Calu3 (cell line): ENCODE data around the gene SRGAP3. TPM values are rescaled to one million over a fixed set of nuclear protein-coding genes. Genes with fewer than 3 reads are reported as not detected.

Experiments
- BruUV-seq: library from RNA; stranded (reverse); fragments of 400-500 nt; replicated peaks from 2 replicates; lab custom pipeline; 2021; lab: Mats Ljungman, UMichigan
- CTCF ChIA-PET: fragments of 300-600 bp; sonication (Branson Sonifier 250); formaldehyde crosslinking; loops from one replicate; lab custom pipeline; 2022; ENCODE audit warnings: antibody characterized with exemption; lab: Charles Lee
- DNase-seq: peaks from one replicate; pipeline ENCODE4 v3.0.0; 2022
- H3K27ac Mint-ChIP-seq: one replicate; pipeline ENCODE4 v1.8.0; 2022; ENCODE audit warnings: mixed read lengths; ENCODE audit not compliant: unreplicated experiment
- H3K27me3 Mint-ChIP-seq: one replicate; pipeline ENCODE4 v1.8.0; 2022; ENCODE audit warnings: mixed read lengths; ENCODE audit not compliant: unreplicated experiment
- H3K36me3 Mint-ChIP-seq: one replicate; pipeline ENCODE4 v1.8.0; 2022; ENCODE audit warnings: mild to moderate bottlenecking, moderate library complexity, mixed read lengths; ENCODE audit not compliant: insufficient read depth, unreplicated experiment
- H3K4me1 Mint-ChIP-seq: one replicate; pipeline ENCODE4 v1.8.0; 2022; ENCODE audit warnings: mild to moderate bottlenecking, low read depth, mixed read lengths; ENCODE audit not compliant: unreplicated experiment
- H3K4me3 Mint-ChIP-seq: one replicate; pipeline ENCODE4 v1.8.0; 2022; ENCODE audit warnings: mild to moderate bottlenecking, low read depth, moderate library complexity, mixed read lengths; ENCODE audit not compliant: unreplicated experiment
- H3K9me3 Mint-ChIP-seq: one replicate; pipeline ENCODE4 v1.8.0; 2022; ENCODE audit warnings: low read depth, mixed read lengths; ENCODE audit not compliant: unreplicated experiment
- intact Hi-C: fragments of 100-400 bp; cut with micrococcal nuclease; formaldehyde crosslinking; loops from one replicate; pipeline ENCODE4 v1.10.0; 2022; ENCODE audit not compliant: unreplicated experiment
- total RNA-seq: library from RNA; stranded (reverse); gene quantifications from 2 replicates; pipeline ENCODE4 v1.2.3, GENCODE V29; 2022
- TF ChIP-seq, protein P1 (sequence below): fragments of 200-600 bp; IDR thresholded peaks from one replicate; pipeline ENCODE4 v1.8.0; 2022; ENCODE audit warnings: antibody characterized with exemption; ENCODE audit not compliant: unreplicated experiment

The SRGAP3 gene
- total RNA-seq, 1 experiment from 2014 or later = 8.2 TPM

DNA sequence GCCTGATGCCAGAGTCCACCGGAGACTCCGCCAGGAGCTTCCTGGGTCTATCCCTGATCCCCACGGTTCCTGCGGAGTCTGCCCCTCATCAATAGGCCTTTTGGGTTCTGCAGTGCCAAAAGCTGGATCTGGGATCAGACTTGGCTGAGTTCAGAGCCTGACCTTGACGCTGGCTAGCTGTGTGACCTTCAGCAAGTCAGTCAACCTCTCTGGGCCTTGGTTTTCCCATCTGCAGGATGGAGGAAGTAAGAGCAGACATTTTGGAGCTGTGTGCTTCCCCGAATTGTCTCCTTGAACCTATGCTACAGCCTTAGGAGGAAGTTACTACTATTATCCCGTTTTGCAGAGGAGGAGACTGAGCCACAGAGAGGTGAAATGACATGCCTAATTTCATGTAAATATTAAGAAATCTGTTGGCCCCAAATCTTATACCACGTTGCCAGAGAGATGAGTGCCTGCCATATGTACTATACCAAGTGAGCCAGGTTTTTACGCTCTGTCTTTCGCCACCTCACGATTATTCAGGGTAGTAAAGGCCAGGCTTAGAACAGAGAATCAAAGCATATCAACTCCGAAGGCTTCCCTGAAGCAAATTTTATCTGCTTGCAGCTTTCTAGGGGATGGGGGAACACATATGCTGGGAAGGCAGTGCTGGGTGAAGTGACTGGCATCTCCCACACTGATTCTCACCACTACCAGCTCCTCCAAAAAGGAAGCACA lies 112.5 kb downstream of the SRGAP3 start:
- BruUV-seq = no TSS peak
- H3K27me3 Mint-ChIP-seq = no peaks in the 10 kb centered on the region
- intact Hi-C loops = no loop called here
- no peaks in the 10 kb centered on the region for H3K36me3 Mint-ChIP-seq
- DNase-seq = no peak
- no peak overlapping the region for H3K4me3 Mint-ChIP-seq
- TF ChIP-seq, protein P1, sequence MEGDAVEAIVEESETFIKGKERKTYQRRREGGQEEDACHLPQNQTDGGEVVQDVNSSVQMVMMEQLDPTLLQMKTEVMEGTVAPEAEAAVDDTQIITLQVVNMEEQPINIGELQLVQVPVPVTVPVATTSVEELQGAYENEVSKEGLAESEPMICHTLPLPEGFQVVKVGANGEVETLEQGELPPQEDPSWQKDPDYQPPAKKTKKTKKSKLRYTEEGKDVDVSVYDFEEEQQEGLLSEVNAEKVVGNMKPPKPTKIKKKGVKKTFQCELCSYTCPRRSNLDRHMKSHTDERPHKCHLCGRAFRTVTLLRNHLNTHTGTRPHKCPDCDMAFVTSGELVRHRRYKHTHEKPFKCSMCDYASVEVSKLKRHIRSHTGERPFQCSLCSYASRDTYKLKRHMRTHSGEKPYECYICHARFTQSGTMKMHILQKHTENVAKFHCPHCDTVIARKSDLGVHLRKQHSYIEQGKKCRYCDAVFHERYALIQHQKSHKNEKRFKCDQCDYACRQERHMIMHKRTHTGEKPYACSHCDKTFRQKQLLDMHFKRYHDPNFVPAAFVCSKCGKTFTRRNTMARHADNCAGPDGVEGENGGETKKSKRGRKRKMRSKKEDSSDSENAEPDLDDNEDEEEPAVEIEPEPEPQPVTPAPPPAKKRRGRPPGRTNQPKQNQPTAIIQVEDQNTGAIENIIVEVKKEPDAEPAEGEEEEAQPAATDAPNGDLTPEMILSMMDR = no peak
- no peaks in the 10 kb centered on the region for H3K9me3 Mint-ChIP-seq
- no peak overlapping the region for H3K27ac Mint-ChIP-seq
- peaks cover 11% of the 10 kb centered on the region for H3K4me1 Mint-ChIP-seq
- CTCF ChIA-PET = no interaction called here

DNA sequence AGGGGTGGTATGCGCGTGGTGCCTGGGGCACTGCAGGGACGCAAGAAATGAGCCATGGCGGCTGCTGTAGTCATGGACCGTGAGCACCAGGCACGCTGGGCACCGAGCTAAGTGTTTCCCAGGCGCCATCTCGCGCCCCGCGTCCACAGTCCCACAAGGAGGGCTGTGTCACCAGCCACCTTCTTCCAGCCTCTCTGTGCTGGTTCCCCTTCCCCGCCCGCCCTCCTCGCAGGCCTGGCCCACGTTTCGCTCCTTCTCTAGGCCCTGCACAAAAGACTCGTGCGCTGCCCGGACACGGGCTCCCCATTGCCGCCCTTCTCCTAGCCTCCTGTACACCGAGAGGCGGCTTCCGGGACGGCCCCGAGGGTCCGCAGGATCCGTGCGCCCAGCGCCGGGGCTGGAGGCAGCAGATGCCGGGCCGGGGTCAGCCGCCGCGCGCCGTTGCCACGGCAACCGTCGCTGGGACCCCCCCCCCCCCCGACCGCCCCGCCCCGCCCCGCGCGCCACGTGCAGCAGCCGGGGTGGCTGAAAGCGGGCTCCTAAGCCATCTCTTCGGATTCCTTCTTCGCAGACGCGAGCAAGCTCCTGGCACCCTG lies 113.4 kb downstream of the SRGAP3 start:
- Mint-ChIP-seq H3K4me3 (no peak overlapping the region), H3K27me3 (no peaks in the 10 kb centered on the region), H3K9me3 (no peaks in the 10 kb centered on the region), H3K36me3 (no peaks in the 10 kb centered on the region), H3K27ac (no peak overlapping the region), H3K4me1 (peaks cover 11% of the 10 kb centered on the region)
- no TSS peak for BruUV-seq
- TF ChIP-seq, protein P1 = no peak
- CTCF ChIA-PET = no interaction called here
- DNase-seq = no peak
- intact Hi-C loops = no loop called here

DNA sequence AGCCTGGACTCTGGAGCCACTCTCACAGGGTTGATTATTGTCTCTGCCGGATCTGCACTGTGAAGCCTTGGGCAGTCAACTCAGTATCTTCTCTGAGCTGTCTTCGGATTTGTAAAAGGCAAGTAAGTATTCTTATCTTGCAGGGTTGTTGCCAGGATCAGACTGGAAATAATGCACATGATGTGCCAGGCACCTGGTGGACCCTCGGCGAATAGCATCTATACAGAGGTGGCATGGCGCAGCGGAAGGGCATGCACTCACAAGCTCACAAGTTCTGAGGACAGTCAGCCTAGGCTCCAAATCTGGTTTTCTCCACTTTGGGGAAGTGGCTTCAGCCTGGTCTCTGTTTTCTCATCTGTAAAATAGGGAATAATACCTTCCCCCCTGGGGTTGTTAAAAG lies 113.9 kb downstream of the SRGAP3 start:
- no peaks in the 10 kb centered on the region for H3K9me3 Mint-ChIP-seq
- CTCF ChIA-PET = no interaction called here
- H3K4me3 Mint-ChIP-seq = no peak overlapping the region
- DNase-seq = no peak
- peaks cover 11% of the 10 kb centered on the region for H3K4me1 Mint-ChIP-seq
- H3K36me3 Mint-ChIP-seq = no peaks in the 10 kb centered on the region
- BruUV-seq = no TSS peak
- no peak overlapping the region for H3K27ac Mint-ChIP-seq
- TF ChIP-seq, protein P1 = no peak
- intact Hi-C loops = no loop called here
- H3K27me3 Mint-ChIP-seq = no peaks in the 10 kb centered on the region

DNA sequence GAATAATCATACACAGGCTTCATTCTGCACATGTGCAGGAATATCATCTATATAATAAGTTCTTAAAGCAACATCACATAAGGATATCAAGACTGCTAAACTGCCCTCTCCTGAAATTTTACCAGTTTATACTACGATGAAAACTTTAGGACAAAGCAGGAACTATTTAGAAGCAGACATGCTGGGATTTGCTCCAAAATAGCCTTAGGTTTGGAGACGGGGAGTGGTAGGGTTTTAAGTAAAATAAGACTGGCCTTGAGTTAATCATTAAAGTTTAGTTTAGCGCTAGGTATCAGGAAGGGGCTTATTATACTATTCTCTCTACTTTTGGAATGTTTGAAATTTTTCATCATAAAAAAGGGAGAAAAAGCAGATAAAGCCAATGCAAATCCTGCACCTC lies 115.8 kb downstream of the SRGAP3 start:
- intact Hi-C loops = no loop called here
- BruUV-seq = no TSS peak
- H3K27me3 Mint-ChIP-seq = no peaks in the 10 kb centered on the region
- TF ChIP-seq, protein P1 = no peak
- H3K9me3 Mint-ChIP-seq = no peaks in the 10 kb centered on the region
- no peak overlapping the region for H3K27ac Mint-ChIP-seq
- no peak overlapping the region for H3K4me3 Mint-ChIP-seq
- CTCF ChIA-PET = no interaction called here
- peaks cover 11% of the 10 kb centered on the region for H3K4me1 Mint-ChIP-seq
- H3K36me3 Mint-ChIP-seq = no peaks in the 10 kb centered on the region
- no peak for DNase-seq
